Suprapubic skin (tissue), 4 donors: ENCODE measurements around the gene FEZ2. TPM values are rescaled to one million over a fixed set of nuclear protein-coding genes. Genes with fewer than 3 reads are reported as not detected.

Source experiments
- DNase-seq, 2 donors: peaks; one replicate each; pipeline ENCODE4 v3.0.0-alpha.2; 2019; ENCODE audit warnings: low spot score in 2 of 2
- H3K27ac ChIP-seq: fragments of 200-600 bp; sonication (generic); one replicate; pipeline ENCODE4 v1.5.1; 2019
- H3K27me3 ChIP-seq: fragments of 200-600 bp; sonication (generic); one replicate; pipeline ENCODE4 v1.5.1; 2019
- H3K36me3 ChIP-seq: fragments of 200-600 bp; sonication (generic); one replicate; pipeline ENCODE4 v1.5.1; 2019
- H3K4me1 ChIP-seq: fragments of 200-600 bp; sonication (generic); one replicate; pipeline ENCODE4 v1.5.1; 2019
- H3K4me3 ChIP-seq: fragments of 200-600 bp; sonication (generic); one replicate; pipeline ENCODE4 v1.5.1; 2019; ENCODE audit warnings: mild to moderate bottlenecking
- H3K9me3 ChIP-seq: fragments of 200-600 bp; sonication (generic); one replicate; pipeline ENCODE4 v1.5.1; 2019
- CTCF ChIP-seq, 2 donors: fragments of 200-600 bp in 1 of 2; fragments of 450-650 bp in 1 of 2; sonication (generic) in 1 of 2; IDR thresholded peaks; one replicate each; pipeline ENCODE4 v1.5.1; 2016 to 2019; ENCODE audit warnings: antibody characterized with exemption in 2 of 2, mild to moderate bottlenecking in 1 of 2, moderate library complexity in 1 of 2
- EP300 ChIP-seq: sonication (generic); formaldehyde crosslinking; IDR thresholded peaks from one replicate; pipeline ENCODE4 v1.6.1; 2017; ENCODE audit warnings: antibody characterized with exemption
- POLR2A ChIP-seq, 2 donors: fragments of 450-650 bp; IDR thresholded peaks; one replicate each; pipeline ENCODE4 v1.6.1; 2017; ENCODE audit warnings: antibody characterized with exemption in 2 of 2, mild to moderate bottlenecking in 2 of 2, moderate library complexity in 2 of 2
- POLR2AphosphoS5 ChIP-seq, 3 donors: sonication (generic); formaldehyde crosslinking; IDR thresholded peaks; one replicate each; pipeline ENCODE4 v1.6.1; 2017; ENCODE audit warnings: antibody characterized with exemption in 3 of 3
- WGBS: methylation state at CpG from one replicate; pipeline ENCODE4 v1.1.5; 2018; 5-methylcytosine and 5-hydroxymethylcytosine counted together
- total RNA-seq, 4 donors: library from RNA; depleted of rRNA; stranded (reverse); fragments of >200 nt; gene quantifications; one replicate each; pipeline ENCODE4 v1.1.0, GENCODE V29; 2016

The FEZ2 gene
- total RNA-seq, 4 donors from 2014 or later: 15.2 to 25.1 (median 17.7) TPM

DNA sequence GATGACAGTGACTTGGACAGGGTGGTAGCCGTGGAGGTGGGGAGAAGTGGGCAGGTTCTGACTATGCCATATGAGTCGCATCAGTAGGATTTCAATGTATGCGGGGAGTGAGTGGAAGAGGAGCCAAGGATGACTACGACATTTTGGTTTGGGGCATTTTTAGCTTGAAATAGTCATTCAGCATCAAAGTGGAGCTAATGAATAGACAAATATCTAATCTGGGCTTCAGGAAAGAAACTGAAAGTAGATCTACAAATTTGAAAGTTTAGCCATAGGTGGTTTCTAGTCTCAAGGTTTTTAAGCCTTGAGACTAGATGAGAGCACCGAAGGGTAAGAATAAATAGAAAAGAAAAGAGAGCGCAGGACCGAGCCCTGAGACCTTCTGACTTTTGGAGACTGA lies 58.3 kb downstream of the FEZ2 start:
- H3K4me3 ChIP-seq: no peak overlapping the region
- no peak for DNase-seq
- peaks cover 44% of the 10 kb centered on the region for H3K36me3 ChIP-seq
- no peaks in the 10 kb centered on the region for H3K4me1 ChIP-seq
- no peak overlapping the region for H3K27ac ChIP-seq
- TF ChIP-seq EP300 (no peak), POLR2AphosphoS5 (IDR thresholded peaks at IDR 0.05) (no peak), CTCF (IDR thresholded peaks at IDR 0.05) (no peak), POLR2A (IDR thresholded peaks at IDR 0.05) (no peak)
- H3K27me3 ChIP-seq: no peaks in the 10 kb centered on the region
- no peaks in the 10 kb centered on the region for H3K9me3 ChIP-seq
- WGBS: 89% methylated on average over 7 of the region's 7 CpGs

DNA sequence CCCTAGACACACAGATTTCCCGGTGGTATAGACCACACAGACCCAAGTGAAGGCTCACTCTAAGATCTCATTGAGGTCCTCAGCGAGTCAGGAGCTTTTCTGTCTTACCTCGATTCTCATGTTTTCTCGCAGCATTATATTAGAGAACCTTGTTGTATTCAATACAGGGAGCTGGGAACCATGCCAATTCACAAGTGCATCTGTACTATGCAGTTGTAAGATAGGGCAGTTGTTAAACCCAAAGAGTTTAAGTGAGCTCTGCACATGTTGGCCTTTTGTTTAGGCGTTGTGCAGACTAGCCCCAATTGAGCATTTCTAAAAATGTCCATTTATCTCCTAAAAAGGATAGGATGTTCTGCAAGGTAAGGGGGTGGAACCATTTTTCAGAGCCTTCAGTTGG lies 59.6 kb downstream of the FEZ2 start:
- 91% methylated on average over 5 of the region's 5 CpGs for WGBS
- no peak overlapping the region for H3K4me3 ChIP-seq
- no peaks in the 10 kb centered on the region for H3K9me3 ChIP-seq
- no peak for TF ChIP-seq CTCF (IDR thresholded peaks at IDR 0.05)
- TF ChIP-seq EP300: no peak
- no peak for TF ChIP-seq POLR2AphosphoS5 (IDR thresholded peaks at IDR 0.05)
- TF ChIP-seq POLR2A (IDR thresholded peaks at IDR 0.05): no peak
- DNase-seq: no peak
- H3K4me1 ChIP-seq: no peaks in the 10 kb centered on the region
- no peak overlapping the region for H3K27ac ChIP-seq
- H3K27me3 ChIP-seq: no peaks in the 10 kb centered on the region
- H3K36me3 ChIP-seq: peaks cover 36% of the 10 kb centered on the region

- H3K27ac ChIP-seq: no peak overlapping the region
- no peaks in the 10 kb centered on the region for H3K27me3 ChIP-seq
- H3K4me1 ChIP-seq: no peaks in the 10 kb centered on the region
- 87% methylated on average over 3 of the region's 3 CpGs for WGBS
- no peaks in the 10 kb centered on the region for H3K9me3 ChIP-seq
- H3K4me3 ChIP-seq: no peak overlapping the region
- DNase-seq: no peak
- TF ChIP-seq POLR2A (IDR thresholded peaks at IDR 0.05): no peak
- no peak for TF ChIP-seq EP300
- no peak for TF ChIP-seq CTCF (IDR thresholded peaks at IDR 0.05)
- TF ChIP-seq POLR2AphosphoS5 (IDR thresholded peaks at IDR 0.05): no peak
- peaks cover 38% of the 10 kb centered on the region for H3K36me3 ChIP-seq
Measured at GRCh38 chr2:36536776-36537175, 61.2 kb downstream of the FEZ2 start.

- no peaks in the 10 kb centered on the region for H3K27me3 ChIP-seq
- DNase-seq: no peak
- H3K36me3 ChIP-seq: peaks cover 35% of the 10 kb centered on the region
- 90% methylated on average over 2 of the region's 2 CpGs for WGBS
- H3K9me3 ChIP-seq: no peaks in the 10 kb centered on the region
- H3K27ac ChIP-seq: no peak overlapping the region
- no peak overlapping the region for H3K4me3 ChIP-seq
- no peaks in the 10 kb centered on the region for H3K4me1 ChIP-seq
- TF ChIP-seq POLR2AphosphoS5 (IDR thresholded peaks at IDR 0.05): no peak
- TF ChIP-seq CTCF (IDR thresholded peaks at IDR 0.05): no peak
- no peak for TF ChIP-seq POLR2A (IDR thresholded peaks at IDR 0.05)
Measured at GRCh38 chr2:36535099-36535498, 62.9 kb downstream of the FEZ2 start.

GRCh38 chr2:36534275-36534799 lies 63.6 kb downstream of the FEZ2 start:
- Histone ChIP-seq H3K9me3 (no peaks in the 10 kb centered on the region), H3K4me1 (no peaks in the 10 kb centered on the region), H3K36me3 (peaks cover 35% of the 10 kb centered on the region), H3K4me3 (no peak overlapping the region), H3K27ac (no peak overlapping the region), H3K27me3 (no peaks in the 10 kb centered on the region)
- TF ChIP-seq CTCF (IDR thresholded peaks at IDR 0.05): no peak
- no peak for TF ChIP-seq POLR2A (IDR thresholded peaks at IDR 0.05)
- TF ChIP-seq EP300: no peak
- no peak for TF ChIP-seq POLR2AphosphoS5 (IDR thresholded peaks at IDR 0.05)
- no peak for DNase-seq
